GM19099 (cell line): ENCODE data around the gene GUSB.

Experiments used
- POLR2A ChIP-seq: IDR thresholded peaks from 3 replicates; pipeline ENCODE4 v1.6.1; 2011; ENCODE audit warnings: low read depth; ENCODE audit not compliant: insufficient read length; ENCODE audit errors: extremely low read depth

The GUSB gene

GRCh38 chr7:65981965-65982792, at the start of gene GUSB:
GUSB (minus strand) TSS chr7:65982213; CDS start chr7:65982183, 30 bp downstream.
- peak; percentile 82 for TF ChIP-seq POLR2A

- TF ChIP-seq POLR2A: no peak
Measured at GRCh38 chr7:66016131-66016461, 34.1 kb upstream of the GUSB start.

- no peak for TF ChIP-seq POLR2A
Measured at GRCh38 chr7:66015440-66016130, 33.6 kb upstream of the GUSB start.

GRCh38 chr7:66013938-66014337, 31.9 kb upstream of the GUSB start:
- no peak for TF ChIP-seq POLR2A

- no peak for TF ChIP-seq POLR2A
Measured at GRCh38 chr7:66007232-66007631, 25.2 kb upstream of the GUSB start.

- TF ChIP-seq POLR2A: no peak
Measured at GRCh38 chr7:65992526-65992925, 10.5 kb upstream of the GUSB start.

- no peak for TF ChIP-seq POLR2A
Measured at GRCh38 chr7:65989694-65990080, 7.7 kb upstream of the GUSB start.

GRCh38 chr7:65988084-65988483, 6.1 kb upstream of the GUSB start:
- no peak for TF ChIP-seq POLR2A

- TF ChIP-seq POLR2A: no peak
Measured at GRCh38 chr7:65983965-65984658, 2.1 kb upstream of the GUSB start.

GRCh38 chr7:65980478-65981250, 1.3 kb downstream of the GUSB start:
- TF ChIP-seq POLR2A: peak; percentile 57

- no peak for TF ChIP-seq POLR2A
Measured at GRCh38 chr7:65979583-65980477, 2.2 kb downstream of the GUSB start.

GRCh38 chr7:65978891-65979582, 3.0 kb downstream of the GUSB start:
- TF ChIP-seq POLR2A: no peak

- no peak for TF ChIP-seq POLR2A
Measured at GRCh38 chr7:65976659-65977196, 5.3 kb downstream of the GUSB start.

- TF ChIP-seq POLR2A: no peak
Measured at GRCh38 chr7:65975814-65976445, 6.1 kb downstream of the GUSB start.
